Coronary artery (tissue), 2 donors: ENCODE results near the gene TAF4B.

Experiments used
- DNase-seq: peaks from one replicate; pipeline ENCODE4 v3.0.0-alpha.2; 2017; ENCODE audit warnings: low spot score
- H3K27ac ChIP-seq, 2 donors: fragments of 200-600 bp; sonication (generic); one replicate each; pipeline ENCODE4 v1.5.1; 2016 to 2019
- H3K4me3 ChIP-seq: fragments of 200-600 bp; sonication (generic); 2 replicates; pipeline ENCODE4 v1.5.1; 2016; ENCODE audit warnings: mild to moderate bottlenecking, moderate library complexity
- TF ChIP-seq, protein P1 (sequence below): fragments of 200-600 bp; sonication (generic); IDR thresholded peaks from one replicate; pipeline ENCODE4 v1.5.1; 2019; ENCODE audit warnings: antibody characterized with exemption

Gene TAF4B

DNA sequence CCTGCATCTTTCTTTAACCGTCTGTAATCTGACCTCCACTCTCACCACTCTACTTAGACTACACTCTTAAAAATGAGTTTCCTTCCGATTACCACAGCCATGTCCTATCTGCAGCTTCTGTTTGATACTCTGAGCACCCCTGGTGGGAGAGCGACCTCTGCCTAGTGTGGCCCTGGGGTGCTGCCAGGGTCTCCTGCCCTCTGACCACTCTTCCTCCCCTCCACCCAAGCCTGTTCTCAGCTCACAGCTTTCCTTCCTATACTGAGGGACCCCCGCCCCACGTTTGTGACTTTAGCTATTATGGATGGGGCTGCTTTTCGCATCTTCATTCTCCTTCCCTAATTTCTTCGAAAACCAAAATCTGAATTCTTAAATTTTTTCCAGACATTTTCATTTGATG lies 189.4 kb downstream of the TAF4B start:
- no peak for DNase-seq
- TF ChIP-seq, protein P1, sequence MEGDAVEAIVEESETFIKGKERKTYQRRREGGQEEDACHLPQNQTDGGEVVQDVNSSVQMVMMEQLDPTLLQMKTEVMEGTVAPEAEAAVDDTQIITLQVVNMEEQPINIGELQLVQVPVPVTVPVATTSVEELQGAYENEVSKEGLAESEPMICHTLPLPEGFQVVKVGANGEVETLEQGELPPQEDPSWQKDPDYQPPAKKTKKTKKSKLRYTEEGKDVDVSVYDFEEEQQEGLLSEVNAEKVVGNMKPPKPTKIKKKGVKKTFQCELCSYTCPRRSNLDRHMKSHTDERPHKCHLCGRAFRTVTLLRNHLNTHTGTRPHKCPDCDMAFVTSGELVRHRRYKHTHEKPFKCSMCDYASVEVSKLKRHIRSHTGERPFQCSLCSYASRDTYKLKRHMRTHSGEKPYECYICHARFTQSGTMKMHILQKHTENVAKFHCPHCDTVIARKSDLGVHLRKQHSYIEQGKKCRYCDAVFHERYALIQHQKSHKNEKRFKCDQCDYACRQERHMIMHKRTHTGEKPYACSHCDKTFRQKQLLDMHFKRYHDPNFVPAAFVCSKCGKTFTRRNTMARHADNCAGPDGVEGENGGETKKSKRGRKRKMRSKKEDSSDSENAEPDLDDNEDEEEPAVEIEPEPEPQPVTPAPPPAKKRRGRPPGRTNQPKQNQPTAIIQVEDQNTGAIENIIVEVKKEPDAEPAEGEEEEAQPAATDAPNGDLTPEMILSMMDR = no peak

DNA sequence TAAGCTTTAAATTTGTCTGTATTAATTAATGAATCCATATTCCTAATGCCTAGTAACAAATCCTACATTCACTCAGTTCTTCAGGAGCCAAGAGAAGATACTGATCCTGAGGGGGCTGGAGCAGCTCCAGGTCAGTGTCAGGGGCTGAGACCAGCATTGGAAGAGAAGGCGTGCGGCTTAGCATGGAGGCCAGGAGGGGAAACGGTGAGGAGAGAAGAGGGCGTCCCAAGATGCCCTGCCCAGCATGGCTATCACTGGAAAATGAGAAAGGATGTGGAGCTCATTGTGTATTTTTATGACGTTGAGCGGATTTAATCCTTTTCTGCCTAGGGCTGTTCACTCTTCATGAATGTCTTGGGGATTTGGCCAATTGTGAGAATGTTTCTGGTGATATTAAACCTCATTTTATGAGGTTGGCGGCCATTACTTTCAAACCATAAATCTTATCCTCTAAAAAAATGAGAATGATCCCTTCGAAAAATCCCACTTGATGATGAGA lies 190.5 kb downstream of the TAF4B start:
- no peak overlapping the region for H3K4me3 ChIP-seq
- DNase-seq = no peak
- H3K27ac ChIP-seq = no peak overlapping the region
- TF ChIP-seq, protein P1 = no peak

More for the DNA sequence above, 189.4 kb downstream of the TAF4B start:
- Histone ChIP-seq H3K4me3 (no peak overlapping the region), H3K27ac (no peak overlapping the region)

DNA sequence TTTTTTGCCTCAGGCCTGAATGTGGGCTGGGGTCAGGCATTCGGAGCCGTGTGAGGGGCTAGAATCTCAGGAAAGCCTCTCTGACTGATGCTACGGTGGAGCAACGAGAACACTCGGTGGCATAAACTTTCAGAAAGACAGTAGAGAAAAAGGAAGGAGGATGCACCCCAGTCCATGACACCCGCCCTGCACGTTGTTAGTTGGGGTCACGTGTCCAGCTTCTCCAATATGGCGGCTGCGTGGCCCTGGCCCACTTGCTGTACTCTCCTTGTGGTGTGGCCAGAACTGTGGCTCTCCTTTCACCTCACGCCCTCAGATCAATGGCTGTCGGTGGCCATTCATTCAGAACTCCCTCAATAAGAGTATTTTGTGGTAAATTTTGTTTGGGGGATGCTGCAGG lies 190.9 kb downstream of the TAF4B start:
- no peak for DNase-seq
- no peak overlapping the region for H3K4me3 ChIP-seq
- TF ChIP-seq, protein P1 = no peak
- no peak overlapping the region for H3K27ac ChIP-seq

DNA sequence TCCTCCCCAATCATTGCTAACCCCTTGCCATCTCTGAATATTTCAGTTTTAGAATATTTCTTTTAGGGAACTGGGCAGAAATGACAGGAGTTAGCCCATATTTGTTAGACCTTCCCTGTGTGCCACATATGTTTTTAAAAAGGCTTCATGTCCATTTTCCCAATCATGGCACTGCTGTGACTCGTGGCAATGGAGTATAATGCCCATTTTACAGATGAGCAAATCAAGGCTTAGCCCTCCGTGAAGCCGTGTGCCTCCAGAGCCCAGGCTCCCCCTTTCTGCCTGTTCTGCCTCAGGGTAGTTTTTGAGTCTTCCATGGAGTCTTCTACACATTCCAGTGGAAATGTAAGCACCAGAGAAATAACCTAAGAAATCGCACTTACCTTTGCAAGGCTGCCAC lies 192.0 kb downstream of the TAF4B start:
- DNase-seq = no peak
- TF ChIP-seq, protein P1 = no peak
- no peak overlapping the region for H3K27ac ChIP-seq
- no peak overlapping the region for H3K4me3 ChIP-seq

DNA sequence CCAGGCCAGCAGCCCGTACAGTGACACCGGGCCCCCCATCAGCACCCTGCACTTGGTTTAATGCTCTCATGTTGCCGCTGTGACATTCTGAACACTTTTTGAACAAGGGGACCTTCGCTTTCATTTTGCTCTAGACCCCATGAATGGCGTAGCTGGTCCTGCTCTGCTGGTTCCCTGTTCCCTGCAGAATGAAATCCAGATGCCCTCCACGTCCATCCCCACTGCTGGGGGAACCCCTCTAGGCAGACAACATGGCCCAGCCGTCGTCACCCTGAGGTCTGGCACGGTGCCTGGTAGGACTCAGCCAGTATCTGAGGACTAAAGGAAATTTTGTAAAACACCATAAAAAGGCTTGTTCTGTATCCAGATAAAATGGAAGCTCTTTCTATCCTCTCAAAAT lies 193.5 kb downstream of the TAF4B start:
- TF ChIP-seq, protein P1 = no peak
- H3K27ac ChIP-seq = no peak overlapping the region
- no peak for DNase-seq
- no peak overlapping the region for H3K4me3 ChIP-seq

DNA sequence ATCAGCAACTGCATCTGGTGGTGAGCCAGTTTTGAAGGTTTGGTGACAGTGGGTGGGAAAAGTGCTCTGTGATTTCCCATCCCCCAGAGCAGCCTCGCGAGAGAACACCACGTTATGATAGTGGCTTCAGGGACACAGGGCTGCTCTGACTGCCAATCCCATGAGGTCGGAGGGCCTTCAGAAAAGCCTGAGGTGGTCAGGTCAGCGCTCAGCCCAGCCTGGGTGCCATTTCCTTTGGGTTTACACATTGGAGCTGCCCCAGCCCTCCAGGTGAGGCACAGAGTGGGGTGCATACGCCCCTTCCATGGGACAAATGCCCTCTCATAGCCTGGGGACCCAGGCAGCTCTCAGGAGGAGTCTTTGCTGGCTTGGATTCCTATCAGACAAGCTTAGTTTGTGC lies 195.3 kb downstream of the TAF4B start:
- no peak for DNase-seq
- no peak overlapping the region for H3K27ac ChIP-seq
- no peak overlapping the region for H3K4me3 ChIP-seq
- TF ChIP-seq, protein P1 = no peak

DNA sequence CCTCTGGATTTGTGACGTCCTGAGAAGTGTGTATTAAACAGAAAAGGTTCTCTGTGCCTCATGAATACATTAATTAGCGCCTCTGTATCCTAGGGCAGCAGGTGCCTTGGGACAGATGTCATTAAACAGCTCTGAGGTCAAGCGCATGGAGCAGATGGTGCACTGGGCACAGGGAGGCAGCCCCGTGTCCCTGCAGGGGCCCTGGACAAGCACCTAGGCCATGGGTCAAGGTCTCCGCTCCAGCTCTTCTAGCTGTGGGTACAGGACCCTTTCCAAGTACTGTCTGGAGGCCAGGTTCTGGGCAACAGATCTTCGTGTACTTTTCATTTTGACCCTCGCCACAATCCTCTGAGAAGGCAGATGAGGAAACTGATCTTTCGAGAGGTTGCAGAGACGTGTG lies 195.7 kb downstream of the TAF4B start:
- TF ChIP-seq, protein P1 = no peak
- no peak overlapping the region for H3K4me3 ChIP-seq
- no peak overlapping the region for H3K27ac ChIP-seq
- no peak for DNase-seq
